ENCODE results near the gene PALM3. TPM values are rescaled to one million over a fixed set of nuclear protein-coding genes. Genes with fewer than 3 reads are reported as not detected.

Gene PALM3
- total RNA-seq (ENCODE audit: insufficient read depth, low replicate concordance) = not detected

GRCh38 chr19:14061751-14062557, at the start of gene PALM3:
TSS of gene PALM3 (minus strand) at chr19:14062076. CDS start at chr19:14061980, 96 bp downstream.
- no peak for DNase-seq (ENCODE audit: low spot score)

DNA sequence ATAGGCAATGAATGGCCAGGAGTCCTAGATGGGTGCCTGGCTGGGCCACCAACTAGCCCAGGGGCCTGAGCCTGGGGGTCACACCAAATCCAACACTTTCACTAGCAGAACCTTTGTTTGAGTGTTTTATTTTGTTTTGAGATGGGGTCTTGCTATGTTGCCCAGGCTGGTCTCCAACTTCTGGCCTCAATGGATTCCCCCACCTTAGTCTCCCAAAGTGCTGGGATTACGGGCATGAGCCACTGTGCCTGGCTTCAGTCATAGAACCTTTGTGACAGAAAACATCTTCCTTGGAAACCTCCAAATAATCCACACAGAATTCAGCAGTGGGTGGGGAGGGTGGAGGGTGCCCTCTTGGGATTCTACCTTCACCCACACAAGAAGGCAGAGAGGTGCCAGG, 49.6 kb upstream of the PALM3 start:
- DNase-seq (ENCODE audit: low spot score) = no peak

DNA sequence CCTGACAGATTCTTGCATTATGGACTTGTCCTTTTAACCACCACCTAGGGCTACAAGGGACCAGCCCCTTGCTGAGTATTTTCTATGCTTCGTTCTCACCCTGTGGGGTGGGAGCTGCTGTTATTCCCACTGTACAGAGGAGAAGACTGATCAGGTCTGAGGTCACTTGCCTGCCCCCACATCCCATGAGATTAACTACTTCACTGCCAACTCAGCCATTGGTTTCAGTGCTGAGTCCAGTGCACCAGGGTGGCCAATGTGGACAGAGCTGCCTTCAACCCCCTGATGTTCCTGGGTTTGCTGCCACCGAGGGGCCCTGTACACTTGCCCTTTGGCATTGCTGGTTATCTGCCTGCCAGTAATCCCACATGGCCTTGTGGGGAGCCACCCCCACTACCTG, 48.8 kb upstream of the PALM3 start:
- no peak for DNase-seq (ENCODE audit: low spot score)

DNA sequence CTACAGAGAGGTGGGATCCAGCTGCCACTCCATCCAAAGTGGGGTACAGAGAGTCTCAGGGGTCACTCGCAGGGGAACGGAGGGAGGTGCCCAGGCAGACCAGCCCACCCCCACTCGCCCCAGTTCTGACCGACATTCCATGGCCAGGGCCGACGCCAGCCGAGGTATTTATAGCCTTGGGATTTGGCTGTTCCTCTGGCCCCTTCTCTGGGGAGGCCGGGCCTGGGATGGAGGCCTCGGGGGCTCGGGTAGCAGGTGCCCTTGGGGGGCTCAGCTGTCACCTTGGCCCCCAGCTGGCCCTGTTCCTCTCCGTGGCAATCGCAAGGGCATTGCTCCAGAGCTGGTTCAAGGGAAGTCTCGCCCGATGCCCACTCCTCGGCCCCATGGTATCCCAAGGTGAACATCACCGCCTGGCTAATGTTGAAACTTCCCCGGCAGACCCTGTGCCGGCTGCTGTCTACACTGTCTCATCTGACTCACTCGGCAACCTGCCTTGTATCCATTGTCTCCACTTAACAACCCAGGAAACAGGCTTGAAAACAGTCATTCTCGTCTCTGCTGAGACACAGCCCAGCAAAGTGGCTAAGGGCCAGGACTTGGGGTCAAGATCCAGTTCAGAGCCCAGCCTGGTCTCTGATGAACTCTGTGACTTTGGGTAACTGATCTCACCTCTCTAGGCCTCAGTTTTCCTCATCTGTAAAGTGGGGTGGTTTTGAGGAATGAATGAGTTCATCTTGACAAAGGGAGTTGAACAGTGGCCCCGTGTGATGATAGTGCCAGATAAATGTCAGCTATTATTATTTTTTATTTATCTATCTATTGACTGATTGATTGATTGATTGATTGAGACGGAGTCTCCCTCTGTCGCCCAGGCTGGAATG, 45.9 kb upstream of the PALM3 start:
- DNase-seq (ENCODE audit: low spot score) = no peak

DNA sequence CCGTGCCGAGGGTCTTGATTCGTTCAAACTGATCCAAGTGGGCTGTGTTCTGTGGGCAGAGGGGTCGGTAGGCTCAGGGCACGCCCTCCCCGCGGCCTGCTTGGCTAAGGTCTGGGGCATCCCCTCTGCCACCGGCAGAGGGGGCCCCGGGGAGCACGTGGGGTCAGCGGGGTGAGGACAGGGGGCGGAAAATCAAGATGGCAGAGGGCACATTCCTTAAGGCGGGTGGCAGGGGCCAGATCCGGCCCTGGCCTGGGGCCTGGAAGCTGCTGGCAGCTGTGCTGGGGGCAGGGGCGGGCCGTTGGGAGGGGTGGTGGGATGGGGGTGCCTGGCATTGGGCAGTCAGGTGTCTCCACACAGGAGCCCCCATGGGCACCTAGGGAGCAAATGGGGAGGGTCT, 45.0 kb upstream of the PALM3 start:
- DNase-seq (ENCODE audit: low spot score) = no peak

- DNase-seq (ENCODE audit: low spot score) = no peak
Measured at GRCh38 chr19:14105680-14106079, 43.8 kb upstream of the PALM3 start.

DNA sequence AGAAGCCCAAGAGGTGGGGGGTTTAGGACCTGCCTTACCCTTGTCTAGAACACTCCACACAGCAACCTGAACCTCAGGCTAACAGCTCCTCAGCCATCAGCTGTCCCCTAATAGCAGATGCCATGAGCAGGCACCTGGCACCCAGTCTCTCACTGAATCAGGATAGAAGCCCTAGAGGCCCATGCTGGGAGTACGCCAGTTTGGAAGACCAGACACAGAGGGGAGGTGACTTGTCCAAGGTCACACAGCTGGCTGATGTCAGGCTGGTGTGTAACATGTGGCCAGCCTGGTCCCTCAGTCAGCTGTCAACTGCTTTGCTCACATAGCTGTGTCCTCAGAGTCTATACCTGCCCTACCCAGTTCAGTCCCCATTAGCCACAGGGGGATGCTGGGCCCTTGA, 41.4 kb upstream of the PALM3 start:
- no peak for DNase-seq (ENCODE audit: low spot score)

GRCh38 chr19:14102756-14103155, 40.9 kb upstream of the PALM3 start:
- DNase-seq (ENCODE audit: low spot score) = no peak

DNA sequence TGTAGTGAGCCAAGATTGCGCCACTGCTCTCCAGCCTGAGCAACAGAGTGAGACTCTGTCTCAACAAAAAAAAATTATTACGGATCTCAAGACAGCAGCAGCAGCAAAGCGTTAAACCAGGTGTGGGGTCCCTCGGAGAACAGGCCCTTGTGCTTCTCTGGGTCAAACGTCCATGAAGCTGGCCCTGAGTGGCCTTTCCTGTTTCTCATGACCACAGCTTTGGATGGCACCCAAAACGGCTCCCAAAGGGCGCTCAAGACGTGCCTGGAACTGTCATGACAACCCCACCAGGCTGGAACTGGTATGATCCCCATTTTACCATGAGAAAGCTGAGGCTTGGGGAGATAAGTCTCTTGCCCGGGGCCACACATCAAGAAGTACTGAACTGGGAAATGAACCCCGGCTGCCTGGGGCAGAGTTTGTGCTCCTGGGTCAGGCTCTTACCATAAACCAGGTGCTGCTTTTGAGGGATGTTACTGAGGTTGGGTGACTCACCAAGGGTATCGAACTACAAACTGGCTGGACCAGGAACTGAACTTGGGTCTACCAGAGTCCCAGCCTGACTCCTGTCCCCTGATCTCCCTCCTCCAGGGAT, 40.3 kb upstream of the PALM3 start:
- DNase-seq (ENCODE audit: low spot score) = no peak

DNA sequence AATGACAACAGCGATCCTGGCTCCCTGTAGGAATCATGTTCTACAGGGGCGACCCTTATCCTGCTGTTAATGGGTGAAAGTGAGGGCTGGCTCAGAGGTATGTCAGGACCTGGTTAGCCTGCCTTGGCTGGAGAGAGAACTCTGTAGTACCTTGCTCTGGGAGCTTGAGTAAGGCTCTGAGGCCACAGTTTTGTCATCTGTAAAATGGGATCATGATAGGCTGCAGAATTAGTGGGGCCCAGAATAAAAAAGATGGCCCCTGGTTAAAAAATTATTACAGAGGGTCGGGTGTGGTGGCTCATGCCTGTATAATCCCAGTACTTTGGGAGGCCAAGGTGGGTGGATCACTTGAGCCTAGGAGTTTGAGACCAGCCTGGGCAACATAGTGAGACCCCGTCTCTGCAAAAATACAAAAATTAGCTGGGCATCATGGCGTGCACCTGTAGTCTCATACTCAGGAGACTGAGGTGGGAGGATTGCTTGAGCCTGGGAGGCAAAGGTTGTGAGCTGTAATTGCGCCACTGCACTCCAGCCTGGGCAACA, 39.2 kb upstream of the PALM3 start:
- DNase-seq (ENCODE audit: low spot score) = no peak

- DNase-seq (ENCODE audit: low spot score) = no peak
Measured at GRCh38 chr19:14097532-14098151, 35.8 kb upstream of the PALM3 start.

DNA sequence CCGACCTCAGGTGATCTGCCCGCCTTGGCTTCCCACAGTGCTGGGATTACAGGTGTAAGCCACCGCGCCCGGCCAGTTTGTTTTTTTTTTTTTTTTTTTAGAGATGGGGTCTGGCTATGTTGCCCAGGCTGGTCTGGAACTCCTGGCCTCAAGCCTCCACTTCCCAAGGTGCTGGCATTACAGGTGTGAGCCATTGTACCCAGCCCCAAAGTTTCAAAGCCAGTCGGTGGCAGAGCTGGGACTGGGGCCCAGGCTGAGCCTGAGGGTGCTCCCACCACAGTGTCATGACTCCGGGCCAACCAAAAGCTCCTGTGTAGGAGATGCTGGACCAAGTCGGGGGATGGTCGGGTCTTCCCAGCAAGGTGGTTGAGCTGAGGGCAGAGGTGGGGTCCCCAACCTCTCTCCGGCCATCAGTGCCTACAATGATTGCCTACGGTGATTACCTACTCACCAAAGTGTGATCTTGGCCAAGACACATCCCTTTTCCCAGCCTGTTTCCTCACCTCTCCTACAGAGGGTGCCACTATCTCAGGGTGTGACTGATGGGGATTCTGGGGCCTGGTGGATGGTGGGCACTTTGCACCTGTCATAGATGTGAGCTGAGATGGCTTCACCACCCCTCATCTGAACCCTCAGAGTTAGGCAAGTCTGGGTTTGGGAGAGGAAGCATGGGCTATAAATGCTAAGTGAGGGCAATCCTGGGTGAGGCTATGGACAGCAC, 34.6 kb upstream of the PALM3 start:
- DNase-seq (ENCODE audit: low spot score) = no peak

DNA sequence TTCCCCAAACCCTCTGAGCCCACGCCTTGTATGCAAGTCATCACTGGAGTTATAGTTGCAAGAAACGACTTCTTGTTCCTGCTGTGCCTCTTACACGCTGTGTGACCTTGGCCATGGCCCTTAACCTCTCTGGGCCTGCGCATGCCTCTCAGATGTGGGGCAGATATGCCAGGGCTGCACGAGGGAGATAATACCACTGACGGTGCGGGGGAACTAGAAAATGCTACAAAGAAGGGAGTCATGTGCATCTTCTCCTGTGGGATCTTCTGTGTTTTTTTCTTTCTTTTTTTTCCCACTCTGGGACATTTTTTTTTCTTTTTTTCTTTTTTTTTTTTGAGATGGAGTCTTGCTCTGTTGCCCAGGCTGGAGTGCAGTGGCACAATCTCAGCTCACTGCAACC, 33.0 kb upstream of the PALM3 start:
- DNase-seq (ENCODE audit: low spot score) = no peak

DNA sequence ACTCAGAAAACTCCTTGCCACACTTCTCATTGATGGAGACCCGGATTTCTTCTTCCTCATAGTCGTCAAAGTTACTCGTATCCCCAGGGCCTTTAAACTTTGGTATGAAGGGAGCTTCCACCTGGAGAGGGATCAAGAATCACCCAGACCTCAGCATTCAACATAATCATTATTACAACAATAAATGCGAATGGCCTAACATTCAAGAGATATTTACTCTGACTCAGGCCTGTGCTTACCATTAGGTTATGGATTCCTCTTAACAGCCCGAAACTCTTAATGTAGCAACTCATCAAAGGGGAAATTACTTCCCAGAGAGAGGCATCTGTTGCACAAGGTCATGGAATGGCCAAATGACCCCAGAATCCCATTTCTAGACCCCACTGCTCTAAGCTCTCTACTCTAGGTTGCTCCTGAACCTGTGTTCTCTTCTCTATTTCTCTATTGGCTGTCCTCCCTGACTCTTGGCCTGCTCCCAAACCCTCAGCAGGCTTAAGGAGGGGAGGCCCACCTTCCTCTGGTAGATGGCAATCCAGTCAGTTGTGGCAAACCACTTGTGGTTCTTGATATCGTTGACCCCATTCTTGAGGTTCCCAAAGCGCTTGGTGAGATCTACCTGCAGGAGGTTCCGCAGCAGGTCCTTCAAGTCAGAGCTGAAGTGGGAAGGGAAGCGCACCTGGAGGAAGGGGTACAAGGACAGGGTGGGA, 31.4 kb upstream of the PALM3 start:
- DNase-seq (ENCODE audit: low spot score) = no peak

GRCh38 chr19:14091813-14092462, 30.1 kb upstream of the PALM3 start:
- DNase-seq (ENCODE audit: low spot score) = no peak

DNA sequence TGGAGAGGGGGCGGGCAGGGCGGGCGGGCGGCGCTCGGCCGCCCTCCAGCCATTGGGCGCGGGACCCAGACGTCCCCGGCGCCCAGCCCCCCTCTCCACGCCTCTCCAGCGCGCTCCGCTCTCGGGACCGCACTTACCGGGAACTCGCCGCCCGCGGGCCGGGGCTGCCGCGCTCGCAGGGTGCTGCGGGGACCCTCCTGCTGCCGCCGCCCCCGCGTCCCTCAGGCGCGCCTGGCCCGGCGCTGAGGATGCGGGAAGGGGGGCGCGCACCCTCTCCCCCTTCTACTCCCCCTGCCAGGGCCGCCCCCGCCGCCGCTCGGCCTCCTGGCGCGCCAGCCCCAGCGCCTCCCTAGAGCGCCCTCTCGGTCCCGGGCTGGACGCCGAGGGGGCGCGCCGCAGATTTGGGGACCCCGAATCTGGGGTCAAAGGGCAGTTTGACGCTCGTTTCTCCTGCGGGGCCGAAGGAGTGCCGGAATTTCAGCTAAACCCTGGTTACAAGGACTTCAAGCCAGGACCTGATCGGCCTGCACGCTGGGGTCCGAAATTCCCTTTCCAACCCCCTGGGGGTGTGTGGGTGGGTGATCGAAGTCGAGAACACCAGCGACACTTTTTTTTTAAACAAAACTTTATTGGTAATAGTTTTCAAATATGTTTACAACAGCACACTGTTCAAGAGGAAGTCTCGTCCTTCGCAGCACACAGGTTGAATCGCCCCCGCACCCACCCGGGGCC, 29.4 kb upstream of the PALM3 start:
- DNase-seq (ENCODE audit: low spot score) = peak; percentile 76

- peak; percentile 93 for DNase-seq (ENCODE audit: low spot score)
Measured at GRCh38 chr19:14090509-14091080, 28.7 kb upstream of the PALM3 start, which contains the start of gene SAMD1. TSS of gene SAMD1 (minus strand) at chr19:14090751.

DNA sequence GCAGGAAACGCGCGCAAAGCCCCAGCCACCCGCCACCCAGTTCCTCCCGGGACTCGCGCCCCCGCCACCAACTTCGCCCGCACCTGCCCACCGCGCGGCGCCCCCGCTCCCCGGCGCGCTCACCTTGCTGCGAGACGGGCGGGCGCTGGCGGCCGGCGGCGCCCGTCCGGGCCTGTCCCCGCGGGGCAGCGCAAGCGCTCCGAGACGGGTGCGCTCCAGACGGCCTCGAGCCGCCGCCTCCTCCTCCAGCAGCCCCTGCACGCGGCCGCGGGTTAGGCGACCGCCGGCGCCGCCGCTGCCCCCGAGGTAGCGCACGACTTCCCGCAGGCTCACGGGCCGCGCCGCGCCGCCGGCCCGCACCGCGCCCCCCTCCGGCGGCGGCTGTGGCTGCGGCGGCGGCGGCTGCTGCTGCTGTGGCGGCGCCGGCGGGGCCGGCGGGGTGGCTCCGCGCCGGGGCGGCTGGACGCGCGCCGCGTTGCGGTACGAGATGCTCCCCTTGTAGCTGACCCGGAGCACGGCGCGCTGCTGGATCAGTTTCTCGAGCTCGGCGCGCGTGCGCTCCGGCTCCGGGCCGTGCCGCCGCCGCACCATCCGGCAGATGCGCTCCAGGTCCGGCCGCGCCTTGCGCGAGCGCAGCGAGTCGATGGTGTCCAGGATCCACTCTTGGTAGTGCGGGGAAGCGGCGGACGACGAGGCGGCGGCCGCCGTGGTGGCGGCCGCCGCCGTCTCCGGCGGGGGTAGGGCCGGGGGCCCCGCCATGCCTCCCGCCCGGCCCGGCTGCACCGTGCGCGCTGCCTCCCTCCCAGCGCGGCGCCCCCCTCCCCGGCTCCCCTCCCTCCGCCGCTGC, 28.0 kb upstream of the PALM3 start:
- peak; percentile 51 for DNase-seq (ENCODE audit: low spot score)
